AG10803 (cell line): ENCODE measurements around the gene HSF4.

Experiments
- DNase-seq: peaks from one replicate; pipeline ENCODE4 v3.0.0; 2010; ENCODE audit warnings: low read depth
- H3K4me3 ChIP-seq: 2 replicates; pipeline ENCODE4 v1.5.1; 2011; ENCODE audit warnings: mild to moderate bottlenecking, low read length, control low read depth
- CTCF ChIP-seq: conservative IDR thresholded peaks from 2 replicates; pipeline ENCODE4 v1.5.1; 2011; ENCODE audit warnings: mild to moderate bottlenecking, low read length, control low read depth, inconsistent platforms

HSF4 gene

GRCh38 chr16:67191995-67192681 lies 27.6 kb downstream of the HSF4 start, which contains the start of gene E2F4:
Gene E2F4 (plus strand): TSS chr16:67192155. CDS start chr16:67192228, 73 bp downstream.
- H3K4me3 ChIP-seq, result peak within 1 kb of the TSS; percentile 98
- no peak for TF ChIP-seq CTCF
- DNase-seq, result peak; percentile 90

- DNase-seq, result no peak
- H3K4me3 ChIP-seq, result peak overlapping the region; percentile 98
- TF ChIP-seq CTCF, result no peak
Observed at GRCh38 chr16:67192781-67193361, 28.3 kb downstream of the HSF4 start.

GRCh38 chr16:67193536-67193935 lies 29.0 kb downstream of the HSF4 start:
- H3K4me3 ChIP-seq, result peak overlapping the region; percentile 98
- no peak for DNase-seq
- no peak for TF ChIP-seq CTCF

- no peak overlapping the region for H3K4me3 ChIP-seq
- TF ChIP-seq CTCF, result no peak
- no peak for DNase-seq
Observed at GRCh38 chr16:67194260-67194659, 29.7 kb downstream of the HSF4 start.

- no peak for DNase-seq
- TF ChIP-seq CTCF, result no peak
- no peak overlapping the region for H3K4me3 ChIP-seq
Observed at GRCh38 chr16:67195676-67196075, 31.1 kb downstream of the HSF4 start.

GRCh38 chr16:67196881-67197280 lies 32.3 kb downstream of the HSF4 start:
- no peak for TF ChIP-seq CTCF
- no peak for DNase-seq
- H3K4me3 ChIP-seq, result no peak overlapping the region

GRCh38 chr16:67197704-67198103 lies 33.2 kb downstream of the HSF4 start:
- TF ChIP-seq CTCF, result no peak
- no peak overlapping the region for H3K4me3 ChIP-seq
- DNase-seq, result no peak
